Neutrophil (primary cell): Measurements from ENCODE around the gene SART1.

ENCODE experiments used
- H3K27ac ChIP-seq: fragments of 200-600 bp; sonication (generic); 2 replicates; pipeline ENCODE4 v1.5.1; 2016; ENCODE audit warnings: mild to moderate bottlenecking, moderate library complexity
- H3K27me3 ChIP-seq: fragments of 200-600 bp; sonication (generic); 2 replicates; pipeline ENCODE4 v1.6.0; 2016; ENCODE audit warnings: mild to moderate bottlenecking
- H3K36me3 ChIP-seq: fragments of 200-600 bp; sonication (generic); 2 replicates; pipeline ENCODE4 v1.5.1; 2017
- H3K4me1 ChIP-seq, 2 experiments: fragments of 200-600 bp in 1 of 2; sonication (generic) in 1 of 2; 1 replicate in 1 of 2; 2 replicates in 1 of 2; pipeline versions ENCODE4 v1.5.1 to v1.6.1; 2013 to 2016; ENCODE audit warnings: low read depth in 1 of 2, low read length in 1 of 2, mild to moderate bottlenecking in 1 of 2, moderate library complexity in 1 of 2; ENCODE audit not compliant: control insufficient read depth in 1 of 2, insufficient read depth in 1 of 2
- H3K4me3 ChIP-seq, 2 experiments: fragments of 200-600 bp in 1 of 2; sonication (generic) in 1 of 2; 1 replicate in 1 of 2; 2 replicates in 1 of 2; pipeline ENCODE4 v1.5.1; 2013 to 2016; ENCODE audit warnings: low read depth in 1 of 2, low read length in 1 of 2, mild to moderate bottlenecking in 1 of 2, moderate library complexity in 1 of 2
- H3K9me3 ChIP-seq: fragments of 200-600 bp; sonication (generic); 2 replicates; pipeline ENCODE4 v1.5.1; 2016
- TF ChIP-seq, protein P1 (sequence below): fragments of 200-600 bp; sonication (generic); IDR thresholded peaks from 2 replicates; pipeline ENCODE4 v1.5.1; 2016; ENCODE audit warnings: antibody characterized with exemption

Gene SART1

DNA sequence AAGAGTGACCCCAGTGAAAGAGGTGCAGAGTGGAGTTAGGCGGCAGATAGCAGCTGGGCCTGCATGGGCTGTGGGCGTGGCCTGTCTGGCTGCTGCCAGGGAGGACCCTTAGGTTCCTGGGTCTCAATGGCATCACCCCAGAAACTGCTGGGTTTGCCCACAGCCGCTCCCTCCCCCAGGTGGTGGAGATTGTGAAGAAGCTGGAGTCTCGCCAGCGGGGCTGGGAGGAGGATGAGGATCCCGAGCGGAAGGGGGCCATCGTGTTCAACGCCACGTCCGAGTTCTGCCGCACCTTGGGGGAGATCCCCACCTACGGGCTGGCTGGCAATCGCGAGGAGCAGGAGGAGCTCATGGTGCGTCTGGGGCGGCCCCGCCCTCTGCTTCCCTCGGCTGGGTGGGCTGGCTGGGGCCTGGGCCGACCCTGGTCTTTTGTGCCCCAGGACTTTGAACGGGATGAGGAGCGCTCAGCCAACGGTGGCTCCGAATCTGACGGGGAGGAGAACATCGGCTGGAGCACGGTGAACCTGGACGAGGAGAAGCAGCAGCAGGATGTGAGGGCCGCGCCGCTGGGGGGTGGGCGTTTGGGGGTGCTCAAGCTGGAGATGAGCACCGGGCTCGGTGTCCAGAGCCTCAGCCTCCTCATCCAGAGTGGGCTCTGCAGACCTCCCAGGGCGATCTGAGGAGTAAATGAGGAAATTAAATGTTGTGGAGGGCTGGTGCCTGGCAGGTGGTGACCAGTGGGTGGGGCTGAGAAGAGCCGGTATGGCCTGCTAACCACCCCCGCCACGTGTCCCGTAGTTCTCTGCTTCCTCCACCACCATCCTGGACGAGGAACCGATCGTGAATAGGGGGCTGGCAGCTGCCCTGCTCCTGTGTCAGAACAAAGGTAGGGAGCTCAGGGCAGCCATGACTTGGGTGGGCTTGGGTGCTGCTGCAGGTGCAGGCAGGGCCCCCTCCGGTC is 15.0 kb downstream of the SART1 start:
- H3K4me3 ChIP-seq: no peak overlapping the region
- no peak overlapping the region for H3K27ac ChIP-seq
- no peaks in the 10 kb centered on the region for H3K9me3 ChIP-seq
- H3K4me1 ChIP-seq: no peaks in the 10 kb centered on the region
- TF ChIP-seq, protein P1, sequence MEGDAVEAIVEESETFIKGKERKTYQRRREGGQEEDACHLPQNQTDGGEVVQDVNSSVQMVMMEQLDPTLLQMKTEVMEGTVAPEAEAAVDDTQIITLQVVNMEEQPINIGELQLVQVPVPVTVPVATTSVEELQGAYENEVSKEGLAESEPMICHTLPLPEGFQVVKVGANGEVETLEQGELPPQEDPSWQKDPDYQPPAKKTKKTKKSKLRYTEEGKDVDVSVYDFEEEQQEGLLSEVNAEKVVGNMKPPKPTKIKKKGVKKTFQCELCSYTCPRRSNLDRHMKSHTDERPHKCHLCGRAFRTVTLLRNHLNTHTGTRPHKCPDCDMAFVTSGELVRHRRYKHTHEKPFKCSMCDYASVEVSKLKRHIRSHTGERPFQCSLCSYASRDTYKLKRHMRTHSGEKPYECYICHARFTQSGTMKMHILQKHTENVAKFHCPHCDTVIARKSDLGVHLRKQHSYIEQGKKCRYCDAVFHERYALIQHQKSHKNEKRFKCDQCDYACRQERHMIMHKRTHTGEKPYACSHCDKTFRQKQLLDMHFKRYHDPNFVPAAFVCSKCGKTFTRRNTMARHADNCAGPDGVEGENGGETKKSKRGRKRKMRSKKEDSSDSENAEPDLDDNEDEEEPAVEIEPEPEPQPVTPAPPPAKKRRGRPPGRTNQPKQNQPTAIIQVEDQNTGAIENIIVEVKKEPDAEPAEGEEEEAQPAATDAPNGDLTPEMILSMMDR: no peak
- peaks cover 54% of the 10 kb centered on the region for H3K36me3 ChIP-seq
- H3K27me3 ChIP-seq: no peaks in the 10 kb centered on the region

DNA sequence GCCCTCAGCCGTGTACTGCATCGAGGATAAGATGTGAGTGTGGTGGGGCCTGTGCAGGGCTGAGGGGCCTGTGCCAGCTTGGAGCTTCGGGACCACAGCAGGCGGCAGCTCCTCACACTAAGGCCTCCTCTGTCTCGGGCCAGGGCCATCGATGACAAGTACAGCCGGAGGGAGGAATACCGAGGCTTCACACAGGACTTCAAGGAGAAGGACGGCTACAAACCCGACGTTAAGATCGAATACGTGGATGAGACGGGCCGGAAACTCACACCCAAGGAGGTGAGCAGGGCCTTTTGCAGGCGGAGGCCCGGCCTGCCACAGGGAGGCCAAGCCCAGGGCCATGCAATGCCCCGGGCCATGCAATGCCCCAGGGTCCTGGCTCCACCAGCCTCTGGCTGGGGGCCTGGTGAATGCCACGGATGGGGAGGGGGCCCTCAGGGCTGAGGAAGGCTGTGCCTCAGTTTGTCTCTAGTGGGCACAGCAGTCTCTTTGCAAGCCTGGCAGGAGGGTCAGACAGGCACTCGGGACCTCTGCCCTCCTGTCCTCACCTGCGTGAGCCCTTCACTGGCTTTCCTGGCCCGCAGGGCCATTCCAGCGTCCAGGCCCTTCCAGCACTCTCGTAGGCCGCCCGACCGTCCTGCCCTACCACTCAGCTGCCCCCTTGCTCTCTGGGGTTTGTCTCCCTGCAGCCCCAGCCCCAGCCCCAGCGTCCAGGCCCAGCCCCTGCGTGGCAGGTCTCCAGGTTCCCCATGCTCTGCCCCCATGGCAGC is 16.3 kb downstream of the SART1 start:
- TF ChIP-seq, protein P1: no peak
- Histone ChIP-seq H3K4me3 (no peak overlapping the region), H3K27ac (no peak overlapping the region), H3K9me3 (no peaks in the 10 kb centered on the region), H3K27me3 (no peaks in the 10 kb centered on the region), H3K36me3 (peaks cover 54% of the 10 kb centered on the region), H3K4me1 (no peaks in the 10 kb centered on the region)

DNA sequence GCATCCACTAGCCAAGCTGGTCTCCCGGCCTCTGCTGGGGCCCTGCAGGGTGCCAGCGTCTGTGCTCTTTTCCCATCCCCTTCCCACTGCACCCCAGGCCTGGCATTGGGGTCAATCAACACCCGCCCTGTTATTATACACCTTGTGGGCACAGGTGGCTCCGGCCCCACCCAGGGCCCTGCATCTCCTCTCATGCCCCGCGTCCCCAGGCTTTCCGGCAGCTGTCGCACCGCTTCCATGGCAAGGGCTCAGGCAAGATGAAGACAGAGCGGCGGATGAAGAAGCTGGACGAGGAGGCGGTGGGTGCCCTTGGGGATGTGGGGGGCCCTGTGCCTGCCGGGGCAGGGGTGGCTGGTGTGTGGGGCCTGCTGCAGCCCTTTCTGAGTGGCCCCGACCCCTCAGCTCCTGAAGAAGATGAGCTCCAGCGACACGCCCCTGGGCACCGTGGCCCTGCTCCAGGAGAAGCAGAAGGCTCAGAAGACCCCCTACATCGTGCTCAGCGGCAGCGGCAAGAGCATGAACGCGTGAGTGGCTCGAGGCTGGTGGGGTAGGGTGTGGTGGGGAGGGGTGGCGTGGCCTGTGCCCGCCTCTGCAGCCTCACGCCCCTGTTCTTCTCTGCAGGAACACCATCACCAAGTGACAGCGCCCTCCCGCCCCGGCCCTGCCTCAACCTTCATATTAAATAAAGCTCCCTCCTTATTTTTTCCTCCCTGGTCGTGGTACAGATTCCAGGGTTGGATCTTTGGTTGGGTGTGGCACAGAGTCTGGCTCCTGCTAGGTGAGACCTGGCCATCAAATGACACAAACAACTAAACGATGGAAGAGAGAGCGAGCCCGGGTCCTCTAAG is 17.1 kb downstream of the SART1 start:
- H3K36me3 ChIP-seq: peaks cover 49% of the 10 kb centered on the region
- H3K27ac ChIP-seq: no peak overlapping the region
- H3K4me3 ChIP-seq: no peak overlapping the region
- no peaks in the 10 kb centered on the region for H3K9me3 ChIP-seq
- TF ChIP-seq, protein P1: no peak
- H3K4me1 ChIP-seq: no peaks in the 10 kb centered on the region
- no peaks in the 10 kb centered on the region for H3K27me3 ChIP-seq

DNA sequence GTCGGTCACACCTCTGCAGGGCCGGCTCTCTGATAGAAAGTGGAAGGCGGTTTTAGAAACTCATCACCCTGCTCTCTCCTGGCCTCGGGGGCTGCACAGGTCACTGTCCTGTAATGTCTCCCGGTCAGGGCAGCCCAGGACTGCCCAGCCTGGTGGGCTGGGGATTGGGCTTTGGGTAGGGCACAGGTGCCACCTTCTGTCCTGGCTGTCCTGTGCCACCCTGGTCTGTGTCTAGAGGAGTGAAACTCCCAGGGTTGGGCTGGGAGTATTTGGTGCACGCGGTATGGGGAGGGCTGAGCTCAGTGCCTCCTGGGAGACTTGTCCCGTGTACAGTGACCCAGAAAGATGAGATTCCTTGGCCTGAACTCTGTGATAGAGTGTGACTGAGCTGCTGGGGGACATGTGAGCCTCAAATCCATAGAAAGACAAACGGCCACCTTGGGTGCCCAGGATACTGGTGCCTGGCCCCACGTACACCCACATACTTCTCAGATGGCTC is 17.8 kb downstream of the SART1 start:
- Histone ChIP-seq H3K27me3 (no peaks in the 10 kb centered on the region), H3K27ac (no peak overlapping the region), H3K9me3 (no peaks in the 10 kb centered on the region), H3K4me3 (no peak overlapping the region), H3K4me1 (no peaks in the 10 kb centered on the region), H3K36me3 (peaks cover 47% of the 10 kb centered on the region)
- TF ChIP-seq, protein P1: no peak
